CD4-positive, alpha-beta T cell treated with Interferon gamma for 1 hour (primary cell): ENCODE data around the gene LNPEP.

Source experiments
- DNase-seq: peaks from one replicate; pipeline ENCODE4 v3.0.0-alpha.2; 2020

The LNPEP gene

GRCh38 chr5:97004423-97005060 lies 68.7 kb downstream of the LNPEP start:
- no peak for DNase-seq

GRCh38 chr5:97006454-97007060 lies 70.7 kb downstream of the LNPEP start:
- no peak for DNase-seq

DNA sequence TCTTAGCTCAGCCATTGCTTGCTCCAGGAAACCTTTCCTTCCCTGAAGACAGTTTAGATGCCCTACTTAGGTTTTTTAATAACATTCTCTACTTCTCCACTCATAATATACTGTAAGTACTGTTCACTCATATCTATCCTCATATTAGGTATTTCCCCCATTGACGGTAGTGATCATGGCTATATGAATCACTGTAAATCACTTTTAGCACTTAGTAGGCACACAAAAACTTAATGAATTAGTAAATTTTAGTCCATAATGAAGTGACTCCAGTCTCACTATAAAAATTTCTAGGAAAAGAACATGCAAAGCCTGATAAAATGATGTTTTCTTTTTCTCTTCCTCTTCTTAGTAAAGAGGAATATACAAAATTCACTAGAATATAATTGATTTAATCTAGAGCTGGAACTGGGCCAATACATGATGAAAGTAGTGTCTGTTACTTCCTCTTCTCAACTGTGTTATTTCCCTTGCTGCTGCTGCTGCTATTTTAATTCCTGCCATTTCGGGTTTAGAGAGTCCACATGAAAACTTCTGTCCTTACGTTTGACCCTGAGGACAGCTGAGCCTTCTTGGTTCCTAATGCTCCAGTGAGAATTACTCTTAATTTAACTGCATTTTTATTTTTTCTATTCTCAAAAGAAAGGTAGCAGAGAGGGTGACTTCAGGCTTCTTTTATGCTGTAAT lies 73.5 kb downstream of the LNPEP start:
- no peak for DNase-seq

DNA sequence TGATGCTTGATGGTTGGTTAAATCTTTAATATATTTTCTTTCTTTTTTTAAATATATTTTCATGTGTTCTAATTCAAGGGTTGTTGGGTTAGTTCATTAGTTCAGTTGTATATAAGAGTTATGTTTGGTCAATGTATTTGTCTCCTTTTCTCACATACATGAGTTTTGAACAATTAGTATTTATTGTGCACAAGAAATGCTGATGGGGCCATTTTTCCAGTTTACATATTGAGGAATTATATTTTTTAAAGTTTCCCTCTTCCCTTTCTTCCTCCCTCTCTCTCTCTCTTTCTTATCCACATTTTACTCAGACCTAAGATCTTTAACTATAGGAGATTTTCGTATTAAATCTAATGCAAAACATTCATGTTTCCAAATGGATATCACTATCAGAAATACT lies 74.0 kb downstream of the LNPEP start:
- no peak for DNase-seq

DNA sequence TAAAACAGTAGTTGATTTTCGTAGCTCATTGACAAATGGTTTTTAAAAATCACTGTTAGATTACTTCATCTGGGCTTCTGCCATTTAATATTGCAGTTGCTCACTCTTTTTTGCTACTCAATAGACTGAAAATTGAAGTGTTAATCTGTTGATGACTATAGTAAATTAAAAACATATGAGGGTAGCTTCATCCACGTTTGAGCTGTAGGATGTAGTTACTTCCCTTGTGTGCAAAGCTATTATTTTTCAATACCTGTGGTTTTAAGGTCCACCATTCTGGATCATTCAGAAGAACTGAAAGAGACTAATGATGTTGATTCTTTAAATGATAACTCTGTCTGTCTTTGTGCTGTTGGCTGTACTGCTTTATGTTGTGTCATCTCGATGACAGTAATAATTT lies 74.7 kb downstream of the LNPEP start:
- DNase-seq, result no peak

GRCh38 chr5:97011567-97011966 lies 75.7 kb downstream of the LNPEP start:
- no peak for DNase-seq

DNA sequence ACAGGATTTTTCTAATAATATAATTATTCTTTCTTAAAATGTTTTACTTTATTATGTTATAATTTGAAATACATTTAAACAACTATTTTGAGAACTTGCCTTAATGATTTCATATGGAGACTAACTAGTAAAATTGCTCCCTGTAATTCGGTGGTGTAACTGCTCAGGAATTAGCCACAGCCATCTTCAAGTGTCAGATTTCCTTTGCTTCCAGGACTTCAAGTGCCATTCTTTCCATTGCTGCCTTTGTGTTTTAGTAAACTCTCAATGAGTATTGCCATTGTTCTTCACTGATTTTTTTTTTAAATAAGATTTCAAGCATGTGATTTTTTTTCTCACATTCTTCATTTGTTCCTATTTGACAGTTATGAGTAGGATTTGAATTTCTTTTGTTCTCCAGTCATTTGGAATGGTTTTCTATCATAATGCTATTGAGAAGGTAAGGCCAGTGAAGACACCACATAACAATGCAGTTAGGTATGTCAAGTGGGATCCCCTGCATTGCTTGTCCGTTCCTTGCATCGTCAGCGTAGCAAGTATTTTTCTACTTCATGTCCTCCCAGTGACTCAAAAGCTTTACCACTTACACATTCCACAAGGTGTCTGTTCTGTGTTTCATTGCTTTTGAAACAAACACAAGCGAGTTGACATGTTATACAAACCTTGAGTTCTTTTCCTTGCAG lies 83.7 kb downstream of the LNPEP start:
- DNase-seq, result no peak

GRCh38 chr5:97021416-97021815 lies 85.5 kb downstream of the LNPEP start:
- no peak for DNase-seq

GRCh38 chr5:97022898-97023297 lies 87.0 kb downstream of the LNPEP start:
- no peak for DNase-seq

- no peak for DNase-seq
Observed at GRCh38 chr5:97026721-97027120, 90.8 kb downstream of the LNPEP start.

- no peak for DNase-seq
Observed at GRCh38 chr5:97037819-97038218, 101.9 kb downstream of the LNPEP start.

- DNase-seq, result no peak
Observed at GRCh38 chr5:97041239-97041638, 105.4 kb downstream of the LNPEP start.

DNA sequence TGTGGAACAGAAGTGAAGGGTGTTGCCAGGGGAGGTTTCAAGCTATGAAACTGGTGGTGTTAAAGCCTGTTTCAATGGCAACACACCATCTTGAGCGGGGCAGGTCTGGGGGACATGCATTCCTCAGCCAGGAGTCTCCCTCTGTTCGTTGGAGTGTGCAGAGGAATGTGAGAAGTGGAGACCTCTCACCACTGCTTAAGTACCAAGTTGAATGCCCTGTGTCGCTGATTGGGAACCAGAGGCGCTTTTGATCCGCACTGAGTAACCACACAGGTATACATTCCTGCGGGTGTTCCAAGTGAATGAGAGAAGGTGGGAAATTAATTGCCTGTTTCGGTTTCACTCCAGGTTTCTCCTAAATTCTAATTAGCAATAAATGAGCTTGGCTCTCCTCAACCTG lies 107.1 kb downstream of the LNPEP start:
- no peak for DNase-seq

GRCh38 chr5:97043511-97043910 lies 107.6 kb downstream of the LNPEP start:
- DNase-seq, result no peak

GRCh38 chr5:97044052-97044451 lies 108.2 kb downstream of the LNPEP start:
- DNase-seq, result no peak

DNA sequence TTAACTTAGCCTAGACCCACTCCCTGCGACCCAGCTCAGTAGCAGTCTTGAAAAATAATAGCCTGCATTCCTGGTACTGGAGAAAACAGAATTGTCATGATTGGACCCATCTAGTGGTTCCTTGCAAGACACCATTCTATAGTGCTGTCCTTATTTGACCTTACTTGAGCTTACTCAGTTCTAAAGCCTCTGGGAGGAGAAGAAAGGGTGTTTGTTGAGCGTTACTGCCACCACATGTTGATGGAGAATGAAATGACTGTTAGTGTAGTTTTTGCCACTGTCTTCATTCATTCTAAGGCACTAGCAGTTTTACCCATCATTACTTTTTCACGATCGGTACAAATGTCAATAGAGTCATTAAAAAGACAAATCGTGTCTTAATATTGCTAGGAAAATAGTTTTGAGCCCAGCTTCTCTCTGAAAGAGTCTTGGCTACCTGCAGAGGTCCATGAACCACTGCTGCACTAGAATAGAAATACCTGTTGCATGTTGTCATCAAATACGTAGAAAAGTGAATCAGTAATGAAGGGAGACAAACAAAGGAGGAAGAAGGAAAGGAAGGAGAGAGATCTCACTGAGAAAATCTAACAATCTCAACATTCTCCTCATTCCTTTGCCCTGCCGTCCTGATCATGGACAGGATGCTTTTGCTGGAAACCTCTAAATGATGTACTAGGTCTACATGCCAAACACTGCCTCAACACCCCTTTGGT lies 110.5 kb downstream of the LNPEP start:
- no peak for DNase-seq

- DNase-seq, result no peak
Observed at GRCh38 chr5:97047076-97047475, 111.2 kb downstream of the LNPEP start.

DNA sequence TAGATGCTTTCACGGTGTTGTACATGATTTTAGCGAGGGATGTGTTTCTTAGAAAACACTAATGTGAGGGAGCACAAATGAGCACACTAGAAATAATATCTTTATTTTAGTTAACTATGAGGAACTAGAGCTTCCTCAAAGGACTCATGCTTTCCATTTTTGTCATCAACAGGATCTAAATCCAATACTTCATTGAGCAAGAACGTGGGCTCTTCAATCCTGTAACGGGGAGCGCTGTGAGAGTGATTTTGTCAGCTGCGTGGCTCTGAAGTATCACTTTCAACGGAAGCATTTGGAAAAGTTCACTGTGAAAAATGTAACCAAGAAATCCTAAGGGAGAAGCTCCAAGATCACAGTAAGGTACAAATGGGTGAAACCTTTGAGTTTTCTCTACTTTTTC lies 113.3 kb downstream of the LNPEP start:
- DNase-seq, result no peak

GRCh38 chr5:97056263-97056662 lies 120.4 kb downstream of the LNPEP start:
- DNase-seq, result no peak

DNA sequence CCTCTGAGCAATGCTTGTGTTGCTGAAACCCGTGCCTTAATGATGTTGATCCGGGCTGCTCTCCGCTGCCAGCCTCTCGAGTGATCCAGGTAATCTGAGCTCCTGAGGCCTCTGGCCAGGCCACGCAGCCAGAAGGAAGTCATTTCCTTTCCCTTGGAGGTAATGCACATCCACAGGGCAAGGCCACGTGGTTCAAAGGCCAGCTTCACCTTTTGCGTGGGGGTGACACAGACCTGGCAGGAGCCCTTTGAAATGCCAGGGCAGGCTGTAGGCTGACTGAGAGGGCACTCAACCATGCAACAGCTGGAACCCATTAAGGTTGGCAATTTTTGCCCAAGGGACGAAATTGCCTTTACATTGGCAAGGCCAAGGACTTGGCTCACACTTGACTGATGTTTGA lies 126.2 kb downstream of the LNPEP start:
- no peak for DNase-seq

DNA sequence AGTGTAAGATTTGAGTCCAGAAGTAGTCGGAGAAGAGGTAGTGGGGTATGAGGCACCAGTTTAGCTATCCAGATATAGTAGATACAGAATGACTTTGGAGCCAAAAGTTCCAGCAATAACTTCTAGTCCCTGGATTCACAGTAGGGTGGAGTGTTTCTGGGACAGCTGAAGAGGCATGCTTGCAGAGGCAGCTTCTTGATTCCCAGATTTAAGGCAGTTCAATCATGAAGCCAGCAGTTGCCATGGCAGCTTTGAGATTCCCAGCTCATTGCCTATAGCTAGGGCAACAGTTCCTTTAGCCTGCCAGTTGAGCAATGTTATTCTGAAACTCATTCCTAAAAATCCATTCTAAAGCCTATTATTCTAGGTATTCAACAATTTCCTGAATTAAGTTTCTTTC lies 127.4 kb downstream of the LNPEP start:
- DNase-seq, result no peak

- DNase-seq, result no peak
Observed at GRCh38 chr5:97065475-97065874, 129.6 kb downstream of the LNPEP start.

DNA sequence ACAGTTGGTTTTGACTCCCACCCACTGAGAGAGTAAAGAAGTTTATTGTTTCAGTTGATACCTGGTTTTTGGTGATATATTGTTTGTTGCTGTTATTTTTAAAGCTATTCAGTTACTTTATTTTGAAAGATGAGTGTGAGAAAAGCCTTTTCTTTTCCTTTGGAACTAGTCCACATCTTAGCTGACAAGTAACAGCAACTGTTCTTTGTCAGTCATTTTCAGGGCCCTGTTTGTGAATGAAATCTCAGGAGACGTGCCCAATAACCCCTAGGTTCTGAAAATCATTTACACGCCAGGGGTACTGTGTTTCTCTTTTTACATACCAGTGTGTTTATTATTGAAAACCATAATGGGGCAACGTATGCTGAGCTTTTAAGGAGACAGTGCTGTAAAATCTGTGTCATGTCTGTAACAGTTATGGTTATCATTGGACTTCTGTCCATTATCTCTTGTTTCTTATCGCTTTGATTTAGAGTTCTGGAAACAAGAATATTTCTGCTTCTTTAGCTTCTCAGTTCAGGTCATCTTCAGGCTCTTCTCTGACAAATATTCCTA lies 131.5 kb downstream of the LNPEP start:
- no peak for DNase-seq
